ENCODE results near the gene PTGR1.
"Not testable (repeated sequence)": the region's sequence is repeated elsewhere in the genome, so short reads cannot be mapped to it uniquely, and the experiment has no call there.

Gene PTGR1

GRCh38 chr9:111631214-111631971 is 31.9 kb upstream of the PTGR1 start, which contains the start of gene DNAJC25:
TSS of gene DNAJC25 (plus strand) at chr9:111631334. CDS start at chr9:111631408, 74 bp downstream.
- H3K27me3 ChIP-seq (ENCODE audit: control insufficient read depth, insufficient read depth, low read length) = no peaks in the 10 kb centered on the region
- peak within 1 kb of the TSS; percentile 93 for H3K9ac ChIP-seq (ENCODE audit: low read depth, low read length)
- peak within 1 kb of the TSS; percentile 89 for H3K4me3 ChIP-seq (ENCODE audit: low read depth, low read length)
- H3K9me3 ChIP-seq (ENCODE audit: control insufficient read depth, insufficient read depth, low read length) = no peaks in the 10 kb centered on the region
- H3K36me3 ChIP-seq (ENCODE audit: control insufficient read depth, insufficient read depth, low read length) = no peaks in the 10 kb centered on the region
- peaks cover 3% of the 10 kb centered on the region for H3K4me1 ChIP-seq (ENCODE audit: control insufficient read depth, insufficient read depth, low read length)

- H3K4me1 ChIP-seq (ENCODE audit: control insufficient read depth, insufficient read depth, low read length) = peaks cover 3% of the 10 kb centered on the region
- no peaks in the 10 kb centered on the region for H3K9me3 ChIP-seq (ENCODE audit: control insufficient read depth, insufficient read depth, low read length)
- peak overlapping the region; percentile 89 for H3K4me3 ChIP-seq (ENCODE audit: low read depth, low read length)
- H3K27me3 ChIP-seq (ENCODE audit: control insufficient read depth, insufficient read depth, low read length) = no peaks in the 10 kb centered on the region
- peak overlapping the region; percentile 76 for H3K9ac ChIP-seq (ENCODE audit: low read depth, low read length)
- no peaks in the 10 kb centered on the region for H3K36me3 ChIP-seq (ENCODE audit: control insufficient read depth, insufficient read depth, low read length)
These were observed 31.4 kb upstream of the PTGR1 start for GRCh38 chr9:111630964-111631213.

GRCh38 chr9:111630182-111630963 is 30.9 kb upstream of the PTGR1 start:
- H3K4me1 ChIP-seq (ENCODE audit: control insufficient read depth, insufficient read depth, low read length) = peaks cover 3% of the 10 kb centered on the region
- H3K4me3 ChIP-seq (ENCODE audit: low read depth, low read length) = peak overlapping the region; percentile 89
- no peaks in the 10 kb centered on the region for H3K27me3 ChIP-seq (ENCODE audit: control insufficient read depth, insufficient read depth, low read length)
- no peaks in the 10 kb centered on the region for H3K36me3 ChIP-seq (ENCODE audit: control insufficient read depth, insufficient read depth, low read length)
- peak overlapping the region; percentile 76 for H3K9ac ChIP-seq (ENCODE audit: low read depth, low read length)
- H3K9me3 ChIP-seq (ENCODE audit: control insufficient read depth, insufficient read depth, low read length) = no peaks in the 10 kb centered on the region

GRCh38 chr9:111628411-111628810 is 29.0 kb upstream of the PTGR1 start:
- H3K9ac ChIP-seq (ENCODE audit: low read depth, low read length) = no peak overlapping the region
- H3K9me3 ChIP-seq (ENCODE audit: control insufficient read depth, insufficient read depth, low read length) = no peaks in the 10 kb centered on the region
- no peak overlapping the region for H3K4me3 ChIP-seq (ENCODE audit: low read depth, low read length)
- peaks cover 3% of the 10 kb centered on the region for H3K4me1 ChIP-seq (ENCODE audit: control insufficient read depth, insufficient read depth, low read length)
- H3K36me3 ChIP-seq (ENCODE audit: control insufficient read depth, insufficient read depth, low read length) = no peaks in the 10 kb centered on the region
- H3K27me3 ChIP-seq (ENCODE audit: control insufficient read depth, insufficient read depth, low read length) = no peaks in the 10 kb centered on the region

GRCh38 chr9:111627260-111627963 is 28.0 kb upstream of the PTGR1 start:
- Histone ChIP-seq H3K36me3 (ENCODE audit: control insufficient read depth, insufficient read depth, low read length) (no peaks in the 10 kb centered on the region), H3K4me3 (ENCODE audit: low read depth, low read length) (no peak overlapping the region)

GRCh38 chr9:111622626-111623025 is 23.2 kb upstream of the PTGR1 start:
- no peak overlapping the region for H3K4me3 ChIP-seq (ENCODE audit: low read depth, low read length)
- H3K27me3 ChIP-seq (ENCODE audit: control insufficient read depth, insufficient read depth, low read length) = no peaks in the 10 kb centered on the region
- H3K4me1 ChIP-seq (ENCODE audit: control insufficient read depth, insufficient read depth, low read length) = no peaks in the 10 kb centered on the region
- no peaks in the 10 kb centered on the region for H3K9me3 ChIP-seq (ENCODE audit: control insufficient read depth, insufficient read depth, low read length)
- no peak overlapping the region for H3K9ac ChIP-seq (ENCODE audit: low read depth, low read length)
- no peaks in the 10 kb centered on the region for H3K36me3 ChIP-seq (ENCODE audit: control insufficient read depth, insufficient read depth, low read length)

More at GRCh38 chr9:111627260-111627963, 28.0 kb upstream of the PTGR1 start:
- Histone ChIP-seq H3K9me3 (ENCODE audit: control insufficient read depth, insufficient read depth, low read length) (no peaks in the 10 kb centered on the region), H3K4me1 (ENCODE audit: control insufficient read depth, insufficient read depth, low read length) (peaks cover under 1% of the 10 kb centered on the region), H3K27me3 (ENCODE audit: control insufficient read depth, insufficient read depth, low read length) (no peaks in the 10 kb centered on the region), H3K9ac (ENCODE audit: low read depth, low read length) (no peak overlapping the region)

- H3K4me3 ChIP-seq (ENCODE audit: low read depth, low read length) = no peak overlapping the region
These were observed 22.5 kb upstream of the PTGR1 start for GRCh38 chr9:111621895-111622480.

GRCh38 chr9:111617349-111617748 is 17.9 kb upstream of the PTGR1 start:
- not testable (repeated sequence) for H3K4me3 ChIP-seq (ENCODE audit: low read depth, low read length); H3K4me1 ChIP-seq (ENCODE audit: control insufficient read depth, insufficient read depth, low read length); H3K36me3 ChIP-seq (ENCODE audit: control insufficient read depth, insufficient read depth, low read length); H3K9me3 ChIP-seq (ENCODE audit: control insufficient read depth, insufficient read depth, low read length); H3K27me3 ChIP-seq (ENCODE audit: control insufficient read depth, insufficient read depth, low read length); H3K9ac ChIP-seq (ENCODE audit: low read depth, low read length)

More at GRCh38 chr9:111621895-111622480, 22.5 kb upstream of the PTGR1 start:
- H3K4me1 ChIP-seq (ENCODE audit: control insufficient read depth, insufficient read depth, low read length) = no peaks in the 10 kb centered on the region
- no peaks in the 10 kb centered on the region for H3K27me3 ChIP-seq (ENCODE audit: control insufficient read depth, insufficient read depth, low read length)
- no peaks in the 10 kb centered on the region for H3K9me3 ChIP-seq (ENCODE audit: control insufficient read depth, insufficient read depth, low read length)
- H3K9ac ChIP-seq (ENCODE audit: low read depth, low read length) = no peak overlapping the region
- no peaks in the 10 kb centered on the region for H3K36me3 ChIP-seq (ENCODE audit: control insufficient read depth, insufficient read depth, low read length)

- H3K36me3 ChIP-seq (ENCODE audit: control insufficient read depth, insufficient read depth, low read length) = no peaks in the 10 kb centered on the region
- H3K4me1 ChIP-seq (ENCODE audit: control insufficient read depth, insufficient read depth, low read length) = no peaks in the 10 kb centered on the region
These were observed 16.5 kb upstream of the PTGR1 start for GRCh38 chr9:111615928-111616327.

GRCh38 chr9:111613436-111614040 is 14.1 kb upstream of the PTGR1 start:
- H3K4me3 ChIP-seq (ENCODE audit: low read depth, low read length) = no peak overlapping the region

More at GRCh38 chr9:111615928-111616327, 16.5 kb upstream of the PTGR1 start:
- no peaks in the 10 kb centered on the region for H3K9me3 ChIP-seq (ENCODE audit: control insufficient read depth, insufficient read depth, low read length)
- no peak overlapping the region for H3K4me3 ChIP-seq (ENCODE audit: low read depth, low read length)
- no peaks in the 10 kb centered on the region for H3K27me3 ChIP-seq (ENCODE audit: control insufficient read depth, insufficient read depth, low read length)
- H3K9ac ChIP-seq (ENCODE audit: low read depth, low read length) = no peak overlapping the region

GRCh38 chr9:111610845-111611244 is 11.4 kb upstream of the PTGR1 start:
- Histone ChIP-seq H3K36me3 (ENCODE audit: control insufficient read depth, insufficient read depth, low read length) (no peaks in the 10 kb centered on the region), H3K9ac (ENCODE audit: low read depth, low read length) (no peak overlapping the region), H3K4me1 (ENCODE audit: control insufficient read depth, insufficient read depth, low read length) (no peaks in the 10 kb centered on the region), H3K9me3 (ENCODE audit: control insufficient read depth, insufficient read depth, low read length) (no peaks in the 10 kb centered on the region), H3K27me3 (ENCODE audit: control insufficient read depth, insufficient read depth, low read length) (no peaks in the 10 kb centered on the region), H3K4me3 (ENCODE audit: low read depth, low read length) (no peak overlapping the region)

More at GRCh38 chr9:111613436-111614040, 14.1 kb upstream of the PTGR1 start:
- H3K4me1 ChIP-seq (ENCODE audit: control insufficient read depth, insufficient read depth, low read length) = no peaks in the 10 kb centered on the region
- no peaks in the 10 kb centered on the region for H3K27me3 ChIP-seq (ENCODE audit: control insufficient read depth, insufficient read depth, low read length)
- no peak overlapping the region for H3K9ac ChIP-seq (ENCODE audit: low read depth, low read length)
- no peaks in the 10 kb centered on the region for H3K36me3 ChIP-seq (ENCODE audit: control insufficient read depth, insufficient read depth, low read length)
- H3K9me3 ChIP-seq (ENCODE audit: control insufficient read depth, insufficient read depth, low read length) = no peaks in the 10 kb centered on the region
